Neural cell (in vitro differentiated cells): ENCODE measurements around the gene P2RX6. TPM values are rescaled to one million over a fixed set of nuclear protein-coding genes. Genes with fewer than 3 reads are reported as not detected.
"Not testable (repeated sequence)": the region's sequence is repeated elsewhere in the genome, so short reads cannot be mapped to it uniquely, and the experiment has no call there.

ENCODE experiments used
- H2AFZ ChIP-seq: fragments of 200-600, 300-800 bp; sonication (generic), shearing (Covaris generic); 2 replicates; pipeline ENCODE4 v1.6.0; 2014; ENCODE audit warnings: low read depth, mild to moderate bottlenecking, antibody characterized with exemption, low read length, moderate library complexity
- H3F3A ChIP-seq: fragments of 200-600 bp; shearing (Covaris generic); 2 replicates; pipeline ENCODE4 v1.6.1; 2016; ENCODE audit warnings: mild to moderate bottlenecking, moderate library complexity, mixed read lengths, antibody characterized with exemption, low read length; ENCODE audit not compliant: insufficient read depth, poor library complexity, severe bottlenecking
- H3K27ac ChIP-seq: fragments of 200-600, 300-800 bp; sonication (generic), shearing (Covaris generic); 2 replicates; pipeline ENCODE4 v1.5.1; 2014; ENCODE audit warnings: mild to moderate bottlenecking, low read length, moderate library complexity
- H3K27me3 ChIP-seq: fragments of 300-800, 200-600 bp; sonication (generic), shearing (Covaris generic); 2 replicates; pipeline ENCODE4 v1.6.0; 2014; ENCODE audit warnings: mild to moderate bottlenecking, low read depth, low read length, moderate library complexity; ENCODE audit not compliant: insufficient read depth
- H3K36me3 ChIP-seq: fragments of 300-800, 200-600 bp; sonication (generic), shearing (Covaris generic); 2 replicates; pipeline ENCODE4 v1.5.1; 2014; ENCODE audit warnings: mild to moderate bottlenecking, antibody characterized with exemption, low read length, moderate library complexity; ENCODE audit not compliant: insufficient read depth
- H3K4me2 ChIP-seq: fragments of 300-800, 200-600 bp; sonication (generic), shearing (Covaris generic); 2 replicates; pipeline ENCODE4 v1.6.0; 2014; ENCODE audit warnings: mild to moderate bottlenecking, low read length
- H3K4me3 ChIP-seq: fragments of 300-800, 200-600 bp; sonication (generic), shearing (Covaris generic); 2 replicates; pipeline ENCODE4 v1.5.1; 2014; ENCODE audit warnings: mild to moderate bottlenecking, low read length, moderate library complexity
- H3K79me2 ChIP-seq: fragments of 200-600 bp; shearing (Covaris generic); replicated peaks from 2 replicates; pipeline ENCODE4 v1.6.0; 2014; ENCODE audit warnings: mild to moderate bottlenecking, low read length, moderate library complexity; ENCODE audit not compliant: insufficient read depth
- H3K9ac ChIP-seq: fragments of 300-800, 200-600 bp; sonication (generic), shearing (Covaris generic); 2 replicates; pipeline ENCODE4 v1.6.1; 2016; ENCODE audit warnings: mild to moderate bottlenecking, low read length, mixed read lengths
- H3K9me2 ChIP-seq: fragments of 200-600 bp; shearing (Covaris generic); 2 replicates; pipeline ENCODE4 v1.6.1; 2016; ENCODE audit warnings: mild to moderate bottlenecking, low read length, mixed read lengths; ENCODE audit not compliant: insufficient read depth
- H3K9me3 ChIP-seq: fragments of 200-600, 300-800 bp; sonication (generic), shearing (Covaris generic); 2 replicates; pipeline ENCODE4 v1.6.1; 2016; ENCODE audit warnings: mild to moderate bottlenecking, mixed run types, low read length, moderate library complexity, mixed read lengths
- H4K20me1 ChIP-seq: fragments of 200-600 bp; shearing (Covaris generic); 2 replicates; pipeline ENCODE4 v1.6.1; 2016; ENCODE audit warnings: mild to moderate bottlenecking, mixed run types; ENCODE audit not compliant: insufficient read depth
- EP300 ChIP-seq: fragments of 450-650 bp; conservative IDR thresholded peaks from 2 replicates; pipeline ENCODE4 v1.6.1; 2014; ENCODE audit warnings: antibody characterized with exemption, mild to moderate bottlenecking, moderate library complexity; ENCODE audit not compliant: poor library complexity, severe bottlenecking
- EZH2 ChIP-seq: fragments of 200-600, 300-800 bp; shearing (Covaris generic), sonication (generic); IDR thresholded peaks from 2 replicates; pipeline ENCODE4 v1.6.1; 2014; ENCODE audit warnings: antibody characterized with exemption, low read length, borderline replicate concordance, mild to moderate bottlenecking; ENCODE audit not compliant: insufficient read depth, poor library complexity, severe bottlenecking
- MXI1 ChIP-seq: fragments of 450-650 bp; conservative IDR thresholded peaks from 2 replicates; pipeline ENCODE4 v1.6.1; 2014; ENCODE audit warnings: antibody characterized with exemption, mild to moderate bottlenecking; ENCODE audit not compliant: poor library complexity, severe bottlenecking
- POLR2AphosphoS5 ChIP-seq: IDR thresholded peaks from 2 replicates; pipeline ENCODE4 v1.6.1; 2012
- RAD21 ChIP-seq: fragments of 450-650 bp; conservative IDR thresholded peaks from 2 replicates; pipeline ENCODE4 v1.6.1; 2014; ENCODE audit warnings: antibody characterized with exemption, mild to moderate bottlenecking, moderate library complexity
- SMC3 ChIP-seq: fragments of 450-650 bp; conservative IDR thresholded peaks from 2 replicates; pipeline ENCODE4 v1.6.1; 2014; ENCODE audit warnings: antibody characterized with exemption, mild to moderate bottlenecking, moderate library complexity; ENCODE audit not compliant: poor library complexity
- TAF1 ChIP-seq: IDR thresholded peaks from 2 replicates; pipeline ENCODE4 v1.6.1; 2012; ENCODE audit warnings: low read depth
- polyA plus RNA-seq: library from polyadenylated mRNA; depleted of rRNA; stranded (reverse); fragments of >200 nt; gene quantifications from 2 replicates; pipeline ENCODE4 v1.2.3, GENCODE V29; 2014
- TF ChIP-seq, protein P1 (sequence below): fragments of 450-650 bp; IDR thresholded peaks from 2 replicates; pipeline ENCODE4 v1.5.1; 2014; ENCODE audit warnings: antibody characterized with exemption, mild to moderate bottlenecking, moderate library complexity; ENCODE audit not compliant: poor library complexity, severe bottlenecking
- TF ChIP-seq, protein P2 (sequence below): IDR thresholded peaks from 2 replicates; pipeline ENCODE4 v1.6.1; 2012; ENCODE audit warnings: borderline replicate concordance

P2RX6 gene
- polyA plus RNA-seq, 1 donor from 2014 or later, result 0.17 TPM

GRCh38 chr22:21034989-21035388 is 20.0 kb downstream of the P2RX6 start:
- peaks cover 4% of the 10 kb centered on the region for H3K27me3 ChIP-seq
- TF ChIP-seq, protein P1, sequence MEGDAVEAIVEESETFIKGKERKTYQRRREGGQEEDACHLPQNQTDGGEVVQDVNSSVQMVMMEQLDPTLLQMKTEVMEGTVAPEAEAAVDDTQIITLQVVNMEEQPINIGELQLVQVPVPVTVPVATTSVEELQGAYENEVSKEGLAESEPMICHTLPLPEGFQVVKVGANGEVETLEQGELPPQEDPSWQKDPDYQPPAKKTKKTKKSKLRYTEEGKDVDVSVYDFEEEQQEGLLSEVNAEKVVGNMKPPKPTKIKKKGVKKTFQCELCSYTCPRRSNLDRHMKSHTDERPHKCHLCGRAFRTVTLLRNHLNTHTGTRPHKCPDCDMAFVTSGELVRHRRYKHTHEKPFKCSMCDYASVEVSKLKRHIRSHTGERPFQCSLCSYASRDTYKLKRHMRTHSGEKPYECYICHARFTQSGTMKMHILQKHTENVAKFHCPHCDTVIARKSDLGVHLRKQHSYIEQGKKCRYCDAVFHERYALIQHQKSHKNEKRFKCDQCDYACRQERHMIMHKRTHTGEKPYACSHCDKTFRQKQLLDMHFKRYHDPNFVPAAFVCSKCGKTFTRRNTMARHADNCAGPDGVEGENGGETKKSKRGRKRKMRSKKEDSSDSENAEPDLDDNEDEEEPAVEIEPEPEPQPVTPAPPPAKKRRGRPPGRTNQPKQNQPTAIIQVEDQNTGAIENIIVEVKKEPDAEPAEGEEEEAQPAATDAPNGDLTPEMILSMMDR, result no peak
- no peak for TF ChIP-seq EZH2
- H3K4me3 ChIP-seq, result no peak overlapping the region

DNA sequence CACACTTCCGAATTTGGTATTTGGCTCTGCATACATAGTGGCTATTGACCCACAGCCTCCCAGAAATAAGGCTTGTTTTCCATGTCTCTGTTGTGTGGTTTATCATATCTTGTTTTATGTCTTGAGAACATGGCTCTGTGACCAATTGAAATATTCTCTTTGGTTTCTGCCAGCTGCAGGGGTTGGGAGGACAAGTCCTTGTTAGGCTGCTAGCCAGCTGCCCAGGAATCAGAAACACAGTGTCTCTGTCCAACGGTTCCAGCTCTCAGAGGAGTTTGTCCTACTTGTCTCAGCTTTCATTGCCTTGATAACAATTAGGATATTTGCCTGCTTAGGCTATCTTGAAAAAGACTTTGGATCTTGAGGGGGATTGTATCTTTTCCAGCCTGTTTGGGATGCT is 23.4 kb downstream of the P2RX6 start:
- Histone ChIP-seq H3K9me2 (no peaks in the 10 kb centered on the region), H3K27me3 (no peaks in the 10 kb centered on the region), H3K4me3 (no peak overlapping the region), H3K27ac (no peak overlapping the region), H3K4me2 (no peak overlapping the region), H3K9me3 (no peaks in the 10 kb centered on the region), H3K79me2 (no peaks in the 10 kb centered on the region), H3F3A (no peaks in the 10 kb centered on the region), H3K9ac (no peak overlapping the region), H2AFZ (no peak overlapping the region), H3K36me3 (no peaks in the 10 kb centered on the region), H4K20me1 (no peaks in the 10 kb centered on the region)
- TF ChIP-seq MXI1, result no peak
- no peak for TF ChIP-seq EZH2
- no peak for TF ChIP-seq EP300
- TF ChIP-seq, protein P1, result no peak
- TF ChIP-seq, protein P2, sequence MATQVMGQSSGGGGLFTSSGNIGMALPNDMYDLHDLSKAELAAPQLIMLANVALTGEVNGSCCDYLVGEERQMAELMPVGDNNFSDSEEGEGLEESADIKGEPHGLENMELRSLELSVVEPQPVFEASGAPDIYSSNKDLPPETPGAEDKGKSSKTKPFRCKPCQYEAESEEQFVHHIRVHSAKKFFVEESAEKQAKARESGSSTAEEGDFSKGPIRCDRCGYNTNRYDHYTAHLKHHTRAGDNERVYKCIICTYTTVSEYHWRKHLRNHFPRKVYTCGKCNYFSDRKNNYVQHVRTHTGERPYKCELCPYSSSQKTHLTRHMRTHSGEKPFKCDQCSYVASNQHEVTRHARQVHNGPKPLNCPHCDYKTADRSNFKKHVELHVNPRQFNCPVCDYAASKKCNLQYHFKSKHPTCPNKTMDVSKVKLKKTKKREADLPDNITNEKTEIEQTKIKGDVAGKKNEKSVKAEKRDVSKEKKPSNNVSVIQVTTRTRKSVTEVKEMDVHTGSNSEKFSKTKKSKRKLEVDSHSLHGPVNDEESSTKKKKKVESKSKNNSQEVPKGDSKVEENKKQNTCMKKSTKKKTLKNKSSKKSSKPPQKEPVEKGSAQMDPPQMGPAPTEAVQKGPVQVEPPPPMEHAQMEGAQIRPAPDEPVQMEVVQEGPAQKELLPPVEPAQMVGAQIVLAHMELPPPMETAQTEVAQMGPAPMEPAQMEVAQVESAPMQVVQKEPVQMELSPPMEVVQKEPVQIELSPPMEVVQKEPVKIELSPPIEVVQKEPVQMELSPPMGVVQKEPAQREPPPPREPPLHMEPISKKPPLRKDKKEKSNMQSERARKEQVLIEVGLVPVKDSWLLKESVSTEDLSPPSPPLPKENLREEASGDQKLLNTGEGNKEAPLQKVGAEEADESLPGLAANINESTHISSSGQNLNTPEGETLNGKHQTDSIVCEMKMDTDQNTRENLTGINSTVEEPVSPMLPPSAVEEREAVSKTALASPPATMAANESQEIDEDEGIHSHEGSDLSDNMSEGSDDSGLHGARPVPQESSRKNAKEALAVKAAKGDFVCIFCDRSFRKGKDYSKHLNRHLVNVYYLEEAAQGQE, result no peak
- no peak for TF ChIP-seq POLR2AphosphoS5
- no peak for TF ChIP-seq TAF1
- no peak for TF ChIP-seq RAD21
- TF ChIP-seq SMC3, result no peak

More at GRCh38 chr22:21034989-21035388, 20.0 kb downstream of the P2RX6 start:
- no peaks in the 10 kb centered on the region for H3K36me3 ChIP-seq
- no peaks in the 10 kb centered on the region for H3K9me3 ChIP-seq
- no peaks in the 10 kb centered on the region for H3K79me2 ChIP-seq
- H2AFZ ChIP-seq, result no peak overlapping the region
- H4K20me1 ChIP-seq, result no peaks in the 10 kb centered on the region
- H3K9me2 ChIP-seq, result no peaks in the 10 kb centered on the region
- H3F3A ChIP-seq, result no peaks in the 10 kb centered on the region
- no peak overlapping the region for H3K4me2 ChIP-seq
- no peak overlapping the region for H3K27ac ChIP-seq
- no peak overlapping the region for H3K9ac ChIP-seq

DNA sequence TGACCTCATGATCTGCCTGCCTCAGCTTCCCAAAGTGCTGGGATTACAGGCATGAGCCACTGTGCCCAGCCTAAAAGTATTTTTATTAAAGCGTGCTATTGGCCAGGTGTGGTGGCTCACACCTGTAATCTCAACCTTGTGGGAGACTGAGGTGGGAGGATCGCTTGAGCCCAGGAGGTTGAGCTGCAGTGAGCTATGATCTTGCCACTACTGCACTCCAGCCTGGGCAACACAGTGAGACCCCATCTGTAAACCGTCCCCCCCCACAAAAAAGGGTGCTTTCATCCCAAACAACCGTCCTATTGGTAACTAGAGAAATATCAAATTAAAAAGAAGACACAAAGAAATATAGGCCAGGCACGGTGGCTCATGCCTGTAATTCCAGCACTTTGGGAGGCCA is 24.2 kb downstream of the P2RX6 start:
- not testable (repeated sequence) for H3K9ac ChIP-seq, H3K9me2 ChIP-seq, H2AFZ ChIP-seq, H3K4me3 ChIP-seq, H3K27ac ChIP-seq, H3K36me3 ChIP-seq, H3K27me3 ChIP-seq, H3K79me2 ChIP-seq, H3F3A ChIP-seq, H3K9me3 ChIP-seq, H3K4me2 ChIP-seq, H4K20me1 ChIP-seq
